Right lobe of liver (tissue), 6 donors: Measurements from ENCODE around the gene STPG4. TPM values are rescaled to one million over a fixed set of nuclear protein-coding genes. Genes with fewer than 3 reads are reported as not detected.

Experiments used
- ATAC-seq, 4 donors: fragments of 200-7000 bp; cut with Tn5 transposase; one replicate each; pipeline ENCODE4 v1.9.1; 2020; ENCODE audit warnings: mild to moderate bottlenecking in 4 of 4, moderate library complexity in 4 of 4
- DNase-seq, 3 donors: peaks; one replicate each; pipeline ENCODE4 v3.0.0-alpha.2; 2020
- H3K27ac ChIP-seq, 3 donors: fragments of 200-600 bp; one replicate each; pipeline ENCODE4 v1.8.0; 2022
- H3K27me3 ChIP-seq, 2 donors: fragments of 200-600 bp; one replicate each; pipeline ENCODE4 v1.8.0; 2022
- H3K36me3 ChIP-seq, 4 donors: fragments of 200-600 bp; sonication (generic) in 1 of 4; one replicate each; pipeline versions ENCODE4 v1.5.1 to v1.8.0; 2017 to 2022; ENCODE audit warnings: control low read depth in 1 of 4
- H3K4me1 ChIP-seq, 4 donors: fragments of 200-600 bp; sonication (generic) in 1 of 4; one replicate each; pipeline versions ENCODE4 v1.5.1 to v1.8.0; 2017 to 2022; ENCODE audit warnings: control low read depth in 1 of 4
- H3K4me3 ChIP-seq, 3 donors: fragments of 200-600 bp; one replicate each; pipeline ENCODE4 v1.8.0; 2022
- H3K9me3 ChIP-seq, 4 donors: fragments of 200-600 bp; sonication (generic) in 1 of 4; one replicate each; pipeline versions ENCODE4 v1.5.1 to v1.8.0; 2017 to 2022; ENCODE audit warnings: control low read depth in 1 of 4
- CTCF ChIP-seq, 4 donors: fragments of 200-600 bp in 3 of 4; fragments of 450-650 bp in 1 of 4; IDR thresholded peaks; one replicate each; pipeline versions ENCODE4 v1.5.1 to v1.8.0; 2016 to 2022; ENCODE audit warnings: antibody characterized with exemption in 4 of 4, mild to moderate bottlenecking in 2 of 4
- POLR2A ChIP-seq: fragments of 450-650 bp; IDR thresholded peaks from one replicate; pipeline ENCODE4 v1.6.1; 2017; ENCODE audit warnings: antibody characterized with exemption, mild to moderate bottlenecking
- WGBS: methylation state at CpG from one replicate; pipeline ENCODE4 v1.1.6; 2018; ENCODE audit warnings: low coverage, low lambda C conversion rate; ENCODE audit not compliant: insufficient coverage; ENCODE audit errors: missing lambda C conversion rate; 5-methylcytosine and 5-hydroxymethylcytosine counted together
- intact Hi-C, 2 donors: fragments of 100-400 bp; cut with DNase I; formaldehyde crosslinking; loops; one replicate each; pipeline versions ENCODE4 v1.11.2 to v1.14.1; 2022
- total RNA-seq, 6 experiments: library from RNA; depleted of rRNA in 2 of 6; stranded (reverse); fragments of >200 nt in 2 of 6; fragmentation: NEBNext Ultra II Directional in 3 of 6; extraction: Animal tissue kit (Norgen Biotek cat#: 25700) in 3 of 6; gene quantifications; one replicate each; pipeline versions ENCODE4 v1.1.0 to v1.2.4, GENCODE V29; 2016 to 2023
- donor health status: DM: no; HTN: yes; CAD: no.
- donor health status: DM: no; HTN: no; CAD: no.
- donor health status: DM: no; HTN: no; CAD: no.
- donor health status: DM: no; HTN: yes; CAD: no.
- donor health status: DM: no; HTN: yes; CAD: no.

Gene STPG4
- total RNA-seq, 6 experiments from 2014 or later = not detected

- intact Hi-C loops = no loop called here
- ATAC-seq = no peak
- 100% methylated on average over 1 of the region's 7 CpGs for WGBS
- Histone ChIP-seq H3K27me3 (no peaks in the 10 kb centered on the region), H3K36me3 (no peaks in the 10 kb centered on the region), H3K27ac (no peak overlapping the region), H3K9me3 (peaks cover 0 to 3% (median 0%) of the 10 kb centered on the region in 4 donors), H3K4me1 (no peaks in the 10 kb centered on the region), H3K4me3 (no peak overlapping the region)
- TF ChIP-seq CTCF (IDR thresholded peaks at IDR 0.05) (no peak), POLR2A (no peak)
- no peak for DNase-seq
Observed at GRCh38 chr2:47094511-47095142, 60.5 kb downstream of the STPG4 start.

DNA sequence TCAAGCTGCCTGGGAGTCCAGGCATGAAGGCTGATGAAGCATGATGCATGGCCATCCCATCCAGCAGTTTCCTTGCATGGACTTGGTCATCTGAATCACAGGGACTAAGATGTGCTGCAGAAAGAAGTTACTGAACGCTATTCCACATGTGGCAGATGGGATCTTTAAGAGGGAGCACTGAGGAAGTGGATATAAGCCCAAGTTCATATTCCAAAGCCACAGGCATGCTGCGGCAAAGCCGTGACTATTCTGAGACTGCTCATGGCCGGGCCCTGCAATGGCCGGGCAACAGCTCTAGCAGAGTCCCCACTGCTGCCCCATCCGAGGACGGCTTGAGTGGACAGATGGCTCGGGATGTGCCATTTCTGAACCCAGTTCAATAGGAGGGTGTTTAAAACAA is 61.5 kb downstream of the STPG4 start:
- 100% methylated on average over 1 of the region's 8 CpGs for WGBS
- DNase-seq = no peak
- ATAC-seq = no peak

GRCh38 chr2:47092465-47092864 is 62.6 kb downstream of the STPG4 start:
- Histone ChIP-seq H3K4me3 (no peak overlapping the region), H3K27ac (no peak overlapping the region), H3K4me1 (peaks cover 0 to 9% (median 0%) of the 10 kb centered on the region in 4 donors), H3K27me3 (no peaks in the 10 kb centered on the region), H3K9me3 (peaks cover 0 to 3% (median 0%) of the 10 kb centered on the region in 4 donors), H3K36me3 (no peaks in the 10 kb centered on the region)
- no peak for TF ChIP-seq CTCF (IDR thresholded peaks at IDR 0.05)
- TF ChIP-seq POLR2A = no peak
- 80% methylated on average over 2 of the region's 5 CpGs for WGBS
- ATAC-seq (no peak), DNase-seq (no peak)
- intact Hi-C loops = no loop called here

More for the DNA sequence above, 61.5 kb downstream of the STPG4 start:
- Histone ChIP-seq H3K27ac (no peak overlapping the region), H3K9me3 (peaks cover 0 to 3% (median 0%) of the 10 kb centered on the region in 4 donors), H3K4me3 (no peak overlapping the region), H3K36me3 (no peaks in the 10 kb centered on the region), H3K4me1 (peaks cover 0 to 5% (median 0%) of the 10 kb centered on the region in 4 donors), H3K27me3 (no peaks in the 10 kb centered on the region)
- TF ChIP-seq POLR2A (no peak), CTCF (IDR thresholded peaks at IDR 0.05) (no peak)
- intact Hi-C loops = no loop called here

- intact Hi-C loops = no loop called here
- no peak for ATAC-seq
Observed at GRCh38 chr2:47091118-47091517, 64.0 kb downstream of the STPG4 start.

More at GRCh38 chr2:47091118-47091517, 64.0 kb downstream of the STPG4 start:
- peaks cover 0 to 3% (median 0%) of the 10 kb centered on the region in 4 donors for H3K9me3 ChIP-seq
- DNase-seq = no peak
- WGBS = 57% methylated on average over 2 of the region's 2 CpGs
- TF ChIP-seq CTCF (IDR thresholded peaks at IDR 0.05) (no peak), POLR2A (no peak)
- H3K4me1 ChIP-seq = peaks cover 0 to 9% (median 0%) of the 10 kb centered on the region in 4 donors
- no peaks in the 10 kb centered on the region for H3K27me3 ChIP-seq
- H3K4me3 ChIP-seq = no peak overlapping the region
- H3K27ac ChIP-seq = no peak overlapping the region
- H3K36me3 ChIP-seq = no peaks in the 10 kb centered on the region
